Left hindlimb (tissue), 1 donor: ENCODE data around the gene SLC25A30.
"Not testable (repeated sequence)": the region's sequence is repeated elsewhere in the genome, so short reads cannot be mapped to it uniquely, and the experiment has no call there.

Experiments
- DNase-seq: peaks from one replicate; pipeline ENCODE4 v3.0.0-alpha.2; 2018

SLC25A30 gene

GRCh38 chr13:45388664-45389063, 29.5 kb downstream of the SLC25A30 start:
- DNase-seq: no peak

GRCh38 chr13:45386892-45387575, 31.1 kb downstream of the SLC25A30 start:
- not testable (repeated sequence) for DNase-seq

- DNase-seq: no peak
These were observed 32.1 kb downstream of the SLC25A30 start for GRCh38 chr13:45385907-45386553.

GRCh38 chr13:45385320-45385719, 32.9 kb downstream of the SLC25A30 start:
- DNase-seq: no peak

- no peak for DNase-seq
These were observed 33.5 kb downstream of the SLC25A30 start for GRCh38 chr13:45384474-45385174.

- DNase-seq: not testable (repeated sequence)
These were observed 35.4 kb downstream of the SLC25A30 start for GRCh38 chr13:45382739-45383138.

GRCh38 chr13:45381196-45381595, 37.0 kb downstream of the SLC25A30 start:
- DNase-seq: no peak

- not testable (repeated sequence) for DNase-seq
These were observed 37.5 kb downstream of the SLC25A30 start for GRCh38 chr13:45380708-45381107.

- DNase-seq: not testable (repeated sequence)
These were observed 38.7 kb downstream of the SLC25A30 start for GRCh38 chr13:45379516-45379915.

- not testable (repeated sequence) for DNase-seq
These were observed 39.4 kb downstream of the SLC25A30 start for GRCh38 chr13:45378786-45379185.

GRCh38 chr13:45377314-45377713, 40.9 kb downstream of the SLC25A30 start:
- DNase-seq: not testable (repeated sequence)

GRCh38 chr13:45376651-45377050, 41.5 kb downstream of the SLC25A30 start:
- DNase-seq: not testable (repeated sequence)

- DNase-seq: no peak
These were observed 43.3 kb downstream of the SLC25A30 start for GRCh38 chr13:45374917-45375316.

GRCh38 chr13:45373162-45373547, 45.0 kb downstream of the SLC25A30 start:
- DNase-seq: no peak

GRCh38 chr13:45372189-45373161, 45.7 kb downstream of the SLC25A30 start:
- DNase-seq: no peak

GRCh38 chr13:45370922-45371406, 47.2 kb downstream of the SLC25A30 start:
- peak; percentile 77 for DNase-seq

GRCh38 chr13:45369116-45369515, 49.1 kb downstream of the SLC25A30 start:
- no peak for DNase-seq

GRCh38 chr13:45368571-45368970, 49.6 kb downstream of the SLC25A30 start:
- DNase-seq: no peak

- DNase-seq: no peak
These were observed 50.2 kb downstream of the SLC25A30 start for GRCh38 chr13:45368005-45368404.

- DNase-seq: no peak
These were observed 50.8 kb downstream of the SLC25A30 start for GRCh38 chr13:45367358-45367757.

GRCh38 chr13:45365558-45365885, 52.7 kb downstream of the SLC25A30 start:
- no peak for DNase-seq

GRCh38 chr13:45364876-45365557, 53.2 kb downstream of the SLC25A30 start:
- no peak for DNase-seq
